Adrenal gland (tissue), 12 donors: ENCODE measurements around the gene SYNPO2. TPM values are rescaled to one million over a fixed set of nuclear protein-coding genes. Genes with fewer than 3 reads are reported as not detected.
A peak's percentile ranks its signal among the peaks of the same experiment; 100 is the strongest.

Experiments
- DNase-seq, 7 donors: peaks; one replicate each; pipeline ENCODE4 v3.0.0-alpha.2; 2019 to 2020
- H3K27ac ChIP-seq, 5 donors: fragments of 200-600 bp; sonication (generic) in 4 of 5; 1 replicate in 3 of 5; 2 replicates in 2 of 5; pipeline versions ENCODE4 v1.5.1 to v1.8.0; 2016 to 2020; ENCODE audit warnings: mild to moderate bottlenecking in 1 of 5
- H3K27me3 ChIP-seq: fragments of 200-600 bp; 2 replicates; pipeline ENCODE4 v1.8.0; 2021
- H3K36me3 ChIP-seq, 2 donors: fragments of 200-600 bp; replicated peaks in 1 of 2; 1 replicate in 1 of 2; 2 replicates in 1 of 2; pipeline versions ENCODE4 v1.5.1 to v1.8.0; 2018 to 2022
- H3K4me1 ChIP-seq, 2 donors: fragments of 200-600 bp; replicated peaks in 1 of 2; 1 replicate in 1 of 2; 2 replicates in 1 of 2; pipeline versions ENCODE4 v1.5.1 to v1.8.0; 2018 to 2021
- H3K4me3 ChIP-seq, 4 donors: fragments of 200-600 bp; sonication (generic) in 3 of 4; one replicate each; pipeline ENCODE4 v1.5.1; 2016 to 2018
- H3K9me3 ChIP-seq, 3 donors: fragments of 200-600 bp; sonication (generic) in 1 of 3; replicated peaks in 1 of 3; 1 replicate in 2 of 3; 2 replicates in 1 of 3; pipeline versions ENCODE4 v1.5.1 to v1.8.0; 2016 to 2021
- POLR2A ChIP-seq, 2 donors: fragments of 450-650 bp; IDR thresholded peaks; one replicate each; pipeline ENCODE4 v1.6.1; 2017; ENCODE audit warnings: antibody characterized with exemption in 2 of 2, mild to moderate bottlenecking in 2 of 2, moderate library complexity in 1 of 2
- WGBS, 4 donors: extraction: QIAGEN DNeasy Blood & Tissue Kit in 2 of 4; methylation state at CpG; one replicate each; pipeline versions ENCODE4 v1.1.5 to v1.1.7; 2013 to 2017; 5-methylcytosine and 5-hydroxymethylcytosine counted together
- intact Hi-C, 2 donors: fragments of 100-400 bp; cut with DNase I; formaldehyde crosslinking; loops; one replicate each; pipeline versions ENCODE4 v1.14.1 to v1.15.0; 2022 to 2023
- polyA plus RNA-seq, 3 donors: library from polyadenylated mRNA; stranded (reverse); fragments of 200-250 nt in 2 of 3; fragments of 350-450 nt in 1 of 3; fragmentation: Illumina TruSeq in 1 of 3; extraction: RNeasy Lipid Tissue Mini Kit (QIAGEN cat#74804) in 1 of 3; gene quantifications; one replicate each; pipeline ENCODE4 v1.2.3, GENCODE V29; 2013 to 2014
- total RNA-seq, 9 donors: library from RNA; depleted of rRNA in 4 of 9; stranded (reverse); fragments of >200 nt in 4 of 9; fragments of 120-200 nt in 1 of 9; fragmentation: NEBNext Ultra II Directional in 1 of 9; extraction: Animal tissue kit (Norgen Biotek cat#: 25700) in 1 of 9; gene quantifications; one replicate each; pipeline versions ENCODE4 v1.1.0 to v1.2.4, GENCODE V29; 2013 to 2023
- TF ChIP-seq, protein P1 (sequence below), 6 experiments: fragments of 450-650 bp in 4 of 6; fragments of 200-600 bp in 2 of 6; sonication (generic) in 1 of 6; IDR thresholded peaks; 1 replicate in 5 of 6; 2 replicates in 1 of 6; pipeline versions ENCODE4 v1.5.1 to v1.8.0; 2016 to 2021; ENCODE audit warnings: antibody characterized with exemption in 6 of 6, mild to moderate bottlenecking in 2 of 6, moderate library complexity in 1 of 6
- donor health status: healthy with polysubstance abuse.
- donor health status: Bipolar disorder and iron deficiency.
- donor health status: DM: yes; HTN: yes; CAD: no.
- donor health status: DM: no; HTN: no; CAD: no.
- donor health status: DM: no; HTN: no; CAD: no.
- donor health status: DM: yes; HTN: yes; CAD: no.

SYNPO2 gene
- total and polyA plus RNA-seq, 12 donors: 4.5 to 49.0 (median 18.4) TPM

DNA sequence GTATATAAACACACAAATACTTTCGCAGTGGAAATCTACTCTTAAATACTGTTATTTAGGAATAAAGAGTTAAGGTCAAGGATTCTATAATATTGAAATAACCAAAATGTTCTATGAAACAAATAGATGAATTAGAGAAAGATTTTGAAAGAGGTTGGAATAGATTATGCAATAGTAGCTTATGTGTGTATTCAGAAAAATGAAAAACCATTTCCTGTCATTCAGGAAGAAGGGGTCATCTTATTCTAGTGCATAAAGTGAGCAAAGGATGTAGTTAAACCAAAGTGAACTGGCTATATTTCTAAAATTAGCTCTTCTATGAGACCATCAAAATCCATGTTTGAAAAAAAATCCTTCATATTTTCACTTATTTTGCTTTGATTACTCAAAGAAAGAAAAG, 217.0 kb downstream of the SYNPO2 start:
- no peaks in the 10 kb centered on the region for H3K27me3 ChIP-seq
- TF ChIP-seq, protein P1, sequence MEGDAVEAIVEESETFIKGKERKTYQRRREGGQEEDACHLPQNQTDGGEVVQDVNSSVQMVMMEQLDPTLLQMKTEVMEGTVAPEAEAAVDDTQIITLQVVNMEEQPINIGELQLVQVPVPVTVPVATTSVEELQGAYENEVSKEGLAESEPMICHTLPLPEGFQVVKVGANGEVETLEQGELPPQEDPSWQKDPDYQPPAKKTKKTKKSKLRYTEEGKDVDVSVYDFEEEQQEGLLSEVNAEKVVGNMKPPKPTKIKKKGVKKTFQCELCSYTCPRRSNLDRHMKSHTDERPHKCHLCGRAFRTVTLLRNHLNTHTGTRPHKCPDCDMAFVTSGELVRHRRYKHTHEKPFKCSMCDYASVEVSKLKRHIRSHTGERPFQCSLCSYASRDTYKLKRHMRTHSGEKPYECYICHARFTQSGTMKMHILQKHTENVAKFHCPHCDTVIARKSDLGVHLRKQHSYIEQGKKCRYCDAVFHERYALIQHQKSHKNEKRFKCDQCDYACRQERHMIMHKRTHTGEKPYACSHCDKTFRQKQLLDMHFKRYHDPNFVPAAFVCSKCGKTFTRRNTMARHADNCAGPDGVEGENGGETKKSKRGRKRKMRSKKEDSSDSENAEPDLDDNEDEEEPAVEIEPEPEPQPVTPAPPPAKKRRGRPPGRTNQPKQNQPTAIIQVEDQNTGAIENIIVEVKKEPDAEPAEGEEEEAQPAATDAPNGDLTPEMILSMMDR (IDR thresholded peaks at IDR 0.05): no peak
- TF ChIP-seq POLR2A (IDR thresholded peaks at IDR 0.05): no peak
- H3K36me3 ChIP-seq: no peaks in the 10 kb centered on the region
- no peak for DNase-seq
- no peaks in the 10 kb centered on the region for H3K9me3 ChIP-seq
- intact Hi-C loops: no loop called here
- H3K4me3 ChIP-seq: no peak overlapping the region
- 85 to 95% (median 91%) methylated on average over 1 of the region's 1 CpG for WGBS, 4 donors
- no peak overlapping the region for H3K27ac ChIP-seq
- peaks cover 11 to 25% of the 10 kb centered on the region in 2 donors for H3K4me1 ChIP-seq

GRCh38 chr4:119106036-119107000, 217.7 kb downstream of the SYNPO2 start:
- peak overlapping the region in 2 of 5 donors; percentile 14 to 21 for H3K27ac ChIP-seq
- intact Hi-C loops: no loop called here
- H3K27me3 ChIP-seq: no peaks in the 10 kb centered on the region
- no peak overlapping the region for H3K4me3 ChIP-seq
- TF ChIP-seq, protein P1 (IDR thresholded peaks at IDR 0.05): no peak
- TF ChIP-seq POLR2A (IDR thresholded peaks at IDR 0.05): no peak
- DNase-seq: no peak
- 39 to 56% (median 53%) methylated on average over 4 of the region's 4 CpGs for WGBS, 4 donors
- H3K4me1 ChIP-seq: peaks cover 11 to 25% of the 10 kb centered on the region in 2 donors
- H3K36me3 ChIP-seq: no peaks in the 10 kb centered on the region
- H3K9me3 ChIP-seq: no peaks in the 10 kb centered on the region

GRCh38 chr4:119110121-119110520, 221.5 kb downstream of the SYNPO2 start:
- Histone ChIP-seq H3K4me1 (peaks cover 11 to 21% of the 10 kb centered on the region in 2 donors), H3K27me3 (no peaks in the 10 kb centered on the region), H3K36me3 (no peaks in the 10 kb centered on the region), H3K9me3 (no peaks in the 10 kb centered on the region), H3K4me3 (no peak overlapping the region), H3K27ac (no peak overlapping the region)
- no peak for DNase-seq
- intact Hi-C loops: no loop called here
- TF ChIP-seq, protein P1 (IDR thresholded peaks at IDR 0.05): no peak
- no peak for TF ChIP-seq POLR2A (IDR thresholded peaks at IDR 0.05)
- 81 to 87% (median 86%) methylated on average over 2 of the region's 2 CpGs for WGBS, 4 donors

Other genes with a start within 250 kb of the SYNPO2 start
- gene METTL14, start 203.5 kb upstream of the SYNPO2 start, total RNA-seq: 10 to 100 TPM in 8 of 9 donors, 1 to 10 TPM in 1; 8.8 to 50.8 (median 36.3) TPM
- gene METTL14, start 203.5 kb upstream of the SYNPO2 start, polyA plus RNA-seq: 10 to 100 TPM in 1 of 3 donors, 1 to 10 TPM in 2; 5.1 to 40.9 (median 6.2) TPM
- 10 to 100 TPM; 25.5 to 76.7 (median 34.4) TPM for gene SEC24D, start 52.7 kb upstream of the SYNPO2 start, total RNA-seq
- gene SEC24D, start 52.7 kb upstream of the SYNPO2 start, polyA plus RNA-seq: 10 to 100 TPM in 1 of 3 donors, 1 to 10 TPM in 2; 5.3 to 93.6 (median 7.2) TPM
- under 1 TPM in 5 of 9 donors, not detected in 4; 0.06 to 0.28 (median 0.11) TPM for gene MYOZ2, start 247.0 kb downstream of the SYNPO2 start, total RNA-seq
- gene MYOZ2, start 247.0 kb downstream of the SYNPO2 start, polyA plus RNA-seq: under 1 TPM; 0.16 to 0.80 (median 0.30) TPM